PC-9 (cell line): ENCODE results near the gene CCDC194.

Experiments
- EZH2 ChIP-seq: fragments of 200-600 bp; sonication (generic); IDR thresholded peaks from 2 replicates; pipeline ENCODE4 v1.8.0; 2017; ENCODE audit warnings: antibody characterized with exemption, low read depth
- TF ChIP-seq, protein P1 (sequence below): fragments of 200-600 bp; sonication (generic); conservative IDR thresholded peaks from 2 replicates; pipeline ENCODE4 v1.6.1; 2017; ENCODE audit warnings: mixed run types, antibody characterized with exemption, mild to moderate bottlenecking, moderate library complexity

DNA sequence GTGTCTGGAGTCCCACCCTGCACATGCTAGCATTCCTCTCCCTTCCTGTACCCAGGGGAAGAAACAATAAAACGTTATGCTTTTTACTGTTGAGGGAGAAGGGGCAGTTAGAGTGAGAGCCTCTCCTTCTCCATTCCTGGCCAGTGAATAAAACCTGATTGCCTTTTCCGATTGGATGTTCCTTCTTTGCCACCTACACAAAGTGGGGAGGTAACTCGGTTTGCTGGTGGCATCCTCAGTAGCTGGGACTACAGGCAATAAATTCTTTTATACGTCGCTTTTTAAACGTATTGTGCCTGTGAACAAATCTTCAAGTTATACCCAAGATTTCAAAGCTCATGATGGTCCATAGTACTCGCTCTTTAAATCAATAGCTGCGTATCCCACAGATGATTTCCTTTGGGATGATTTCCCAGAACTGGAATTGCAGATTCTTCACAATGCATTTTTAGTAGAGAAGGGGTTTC is 25.2 kb upstream of the CCDC194 start:
- TF ChIP-seq, protein P1, sequence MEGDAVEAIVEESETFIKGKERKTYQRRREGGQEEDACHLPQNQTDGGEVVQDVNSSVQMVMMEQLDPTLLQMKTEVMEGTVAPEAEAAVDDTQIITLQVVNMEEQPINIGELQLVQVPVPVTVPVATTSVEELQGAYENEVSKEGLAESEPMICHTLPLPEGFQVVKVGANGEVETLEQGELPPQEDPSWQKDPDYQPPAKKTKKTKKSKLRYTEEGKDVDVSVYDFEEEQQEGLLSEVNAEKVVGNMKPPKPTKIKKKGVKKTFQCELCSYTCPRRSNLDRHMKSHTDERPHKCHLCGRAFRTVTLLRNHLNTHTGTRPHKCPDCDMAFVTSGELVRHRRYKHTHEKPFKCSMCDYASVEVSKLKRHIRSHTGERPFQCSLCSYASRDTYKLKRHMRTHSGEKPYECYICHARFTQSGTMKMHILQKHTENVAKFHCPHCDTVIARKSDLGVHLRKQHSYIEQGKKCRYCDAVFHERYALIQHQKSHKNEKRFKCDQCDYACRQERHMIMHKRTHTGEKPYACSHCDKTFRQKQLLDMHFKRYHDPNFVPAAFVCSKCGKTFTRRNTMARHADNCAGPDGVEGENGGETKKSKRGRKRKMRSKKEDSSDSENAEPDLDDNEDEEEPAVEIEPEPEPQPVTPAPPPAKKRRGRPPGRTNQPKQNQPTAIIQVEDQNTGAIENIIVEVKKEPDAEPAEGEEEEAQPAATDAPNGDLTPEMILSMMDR = no peak
- TF ChIP-seq EZH2 = no peak
